Transverse colon (tissue), 4 donors: ENCODE results near the gene FIG4. TPM values are rescaled to one million over a fixed set of nuclear protein-coding genes. Genes with fewer than 3 reads are reported as not detected.
A peak's percentile ranks its signal among the peaks of the same experiment; 100 is the strongest.

Experiments used
- DNase-seq: peaks from one replicate; pipeline ENCODE4 v3.0.0-alpha.2; 2019
- H3K27ac ChIP-seq, 4 donors: fragments of 200-600 bp; sonication (generic); 2 replicates each; pipeline ENCODE4 v1.5.1; 2016 to 2018; ENCODE audit warnings: inconsistent platforms in 4 of 4
- H3K27me3 ChIP-seq: fragments of 200-600 bp; sonication (generic); 2 replicates; pipeline ENCODE4 v1.5.1; 2017; ENCODE audit warnings: inconsistent platforms
- H3K36me3 ChIP-seq, 4 donors: fragments of 200-600 bp; sonication (generic); 2 replicates each; pipeline ENCODE4 v1.5.1; 2017 to 2019; ENCODE audit warnings: inconsistent platforms in 4 of 4
- H3K4me1 ChIP-seq, 4 donors: fragments of 200-600 bp; sonication (generic); 2 replicates each; pipeline ENCODE4 v1.5.1; 2017 to 2020; ENCODE audit warnings: inconsistent platforms in 4 of 4
- H3K4me3 ChIP-seq, 4 donors: fragments of 200-600 bp; sonication (generic); 1 replicate in 1 of 4; 2 replicates in 3 of 4; pipeline versions ENCODE4 v1.5.1 to v1.6.1; 2017 to 2019; ENCODE audit warnings: inconsistent platforms in 4 of 4
- H3K9me3 ChIP-seq, 2 donors: fragments of 200-600 bp; sonication (generic); 2 replicates each; pipeline ENCODE4 v1.5.1; 2017 to 2019; ENCODE audit warnings: inconsistent platforms in 2 of 2
- EP300 ChIP-seq: sonication (generic); formaldehyde crosslinking; IDR thresholded peaks from one replicate; pipeline ENCODE4 v1.6.1; 2017; ENCODE audit warnings: antibody characterized with exemption, low read depth
- POLR2A ChIP-seq: fragments of 450-650 bp; IDR thresholded peaks from one replicate; pipeline ENCODE4 v1.6.1; 2016; ENCODE audit warnings: antibody characterized with exemption, mild to moderate bottlenecking, moderate library complexity
- POLR2AphosphoS5 ChIP-seq, 3 donors: sonication (generic); formaldehyde crosslinking; IDR thresholded peaks; one replicate each; pipeline ENCODE4 v1.6.1; 2016; ENCODE audit warnings: antibody characterized with exemption in 3 of 3
- WGBS, 2 donors: methylation state at CpG; one replicate each; pipeline ENCODE4 v1.1.5; 2018; ENCODE audit warnings: low coverage in 1 of 2; 5-methylcytosine and 5-hydroxymethylcytosine counted together
- in situ Hi-C, 4 donors: fragments of 200-750 bp; cut with MboI; loops; one replicate each; pipeline versions ENCODE4 v1.15.0 to v1.15.1; 2017; ENCODE audit warnings: low sequenced_read_pairs in 3 of 4, low pct_ligation_motif_present in 1 of 4, low pct_unique_long_range_greater_than_20kb in 1 of 4
- intact Hi-C: fragments of 100-400 bp; cut with DNase I; formaldehyde crosslinking; loops from one replicate; pipeline ENCODE4 v1.15.1; 2023; ENCODE audit warnings: low total_unique reads
- total RNA-seq, 4 donors: library from RNA; depleted of rRNA; stranded (reverse); fragments of >200 nt; gene quantifications; one replicate each; pipeline ENCODE4 v1.1.0, GENCODE V29; 2016
- TF ChIP-seq, protein P1 (sequence below), 5 experiments: fragments of 200-600 bp in 3 of 5; fragments of 450-650 bp in 2 of 5; sonication (generic) in 3 of 5; IDR thresholded peaks; 1 replicate in 2 of 5; 2 replicates in 3 of 5; pipeline ENCODE4 v1.5.1; 2016 to 2017; ENCODE audit warnings: antibody characterized with exemption in 5 of 5, inconsistent platforms in 3 of 5, mild to moderate bottlenecking in 2 of 5, moderate library complexity in 1 of 5

The FIG4 gene
- total RNA-seq, 4 donors from 2014 or later: 3.7 to 21.6 (median 15.2) TPM

DNA sequence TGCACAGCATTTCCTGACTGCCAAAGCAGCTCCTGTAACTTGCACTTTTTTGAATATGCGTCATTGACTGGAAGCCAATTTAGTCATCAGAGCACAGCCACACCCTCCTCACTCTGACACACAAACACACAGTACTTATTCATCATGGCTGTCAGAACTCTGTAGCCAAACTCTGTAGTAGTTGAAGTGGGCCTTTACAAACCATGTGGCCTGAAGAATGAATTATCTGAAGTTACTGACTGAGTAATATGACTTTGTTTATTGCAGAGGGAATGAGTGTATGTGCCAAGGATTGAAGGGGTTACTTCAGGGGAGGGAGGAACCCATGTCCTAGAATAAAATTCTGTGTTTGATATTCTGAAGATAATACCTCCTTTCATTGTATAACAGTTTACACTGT lies 102.7 kb downstream of the FIG4 start:
- Histone ChIP-seq H3K27ac (peak overlapping the region; percentile 43 to 67 (median 50)), H3K4me3 (no peak overlapping the region), H3K27me3 (no peaks in the 10 kb centered on the region), H3K36me3 (peaks cover 0 to 6% (median 0%) of the 10 kb centered on the region in 4 donors), H3K9me3 (no peaks in the 10 kb centered on the region), H3K4me1 (peaks cover 0 to 18% (median 5%) of the 10 kb centered on the region in 4 donors)
- in situ Hi-C loops: no loop called here
- TF ChIP-seq EP300 (no peak), POLR2AphosphoS5 (IDR thresholded peaks at IDR 0.05) (peak in 1 of 3 donors; percentile 54)
- intact Hi-C loops: no loop called here
- peak; percentile 33 for DNase-seq
- WGBS, 2 donors: 10 to 36% methylated on average over 1 of the region's 1 CpG

- 50 to 64% methylated on average over 2 to 6 of the region's 6 CpGs for WGBS, 2 donors
- TF ChIP-seq, protein P1, sequence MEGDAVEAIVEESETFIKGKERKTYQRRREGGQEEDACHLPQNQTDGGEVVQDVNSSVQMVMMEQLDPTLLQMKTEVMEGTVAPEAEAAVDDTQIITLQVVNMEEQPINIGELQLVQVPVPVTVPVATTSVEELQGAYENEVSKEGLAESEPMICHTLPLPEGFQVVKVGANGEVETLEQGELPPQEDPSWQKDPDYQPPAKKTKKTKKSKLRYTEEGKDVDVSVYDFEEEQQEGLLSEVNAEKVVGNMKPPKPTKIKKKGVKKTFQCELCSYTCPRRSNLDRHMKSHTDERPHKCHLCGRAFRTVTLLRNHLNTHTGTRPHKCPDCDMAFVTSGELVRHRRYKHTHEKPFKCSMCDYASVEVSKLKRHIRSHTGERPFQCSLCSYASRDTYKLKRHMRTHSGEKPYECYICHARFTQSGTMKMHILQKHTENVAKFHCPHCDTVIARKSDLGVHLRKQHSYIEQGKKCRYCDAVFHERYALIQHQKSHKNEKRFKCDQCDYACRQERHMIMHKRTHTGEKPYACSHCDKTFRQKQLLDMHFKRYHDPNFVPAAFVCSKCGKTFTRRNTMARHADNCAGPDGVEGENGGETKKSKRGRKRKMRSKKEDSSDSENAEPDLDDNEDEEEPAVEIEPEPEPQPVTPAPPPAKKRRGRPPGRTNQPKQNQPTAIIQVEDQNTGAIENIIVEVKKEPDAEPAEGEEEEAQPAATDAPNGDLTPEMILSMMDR (IDR thresholded peaks at IDR 0.05): no peak
- no peak for TF ChIP-seq POLR2A
- no peak for TF ChIP-seq EP300
- TF ChIP-seq POLR2AphosphoS5 (IDR thresholded peaks at IDR 0.05): no peak
- in situ Hi-C loops (no loop called here), intact Hi-C loops (no loop called here)
- no peak overlapping the region for H3K4me3 ChIP-seq
- H3K27me3 ChIP-seq: no peaks in the 10 kb centered on the region
- H3K4me1 ChIP-seq: peaks cover 0 to 18% (median 5%) of the 10 kb centered on the region in 4 donors
- no peak for DNase-seq
- H3K27ac ChIP-seq: peak overlapping the region; percentile 37 to 67 (median 49)
- peaks cover 0 to 6% (median 0%) of the 10 kb centered on the region in 4 donors for H3K36me3 ChIP-seq
- no peaks in the 10 kb centered on the region for H3K9me3 ChIP-seq
Observed at GRCh38 chr6:109794201-109794923, 103.3 kb downstream of the FIG4 start.

GRCh38 chr6:109795994-109796555 lies 105.0 kb downstream of the FIG4 start:
- H3K4me3 ChIP-seq: no peak overlapping the region
- no peak for TF ChIP-seq POLR2AphosphoS5 (IDR thresholded peaks at IDR 0.05)
- TF ChIP-seq EP300: no peak
- TF ChIP-seq, protein P1 (IDR thresholded peaks at IDR 0.05): no peak
- no peak for TF ChIP-seq POLR2A
- H3K9me3 ChIP-seq: no peaks in the 10 kb centered on the region
- H3K4me1 ChIP-seq: peaks cover 0 to 18% (median 5%) of the 10 kb centered on the region in 4 donors
- in situ Hi-C loops: no loop called here
- H3K36me3 ChIP-seq: peaks cover 0 to 3% (median 0%) of the 10 kb centered on the region in 4 donors
- intact Hi-C loops: no loop called here
- DNase-seq: no peak
- H3K27me3 ChIP-seq: no peaks in the 10 kb centered on the region
- H3K27ac ChIP-seq: no peak overlapping the region
- 87 to 100% methylated on average over 3 to 4 of the region's 4 CpGs for WGBS, 2 donors

- WGBS, 2 donors: 93 to 94% methylated on average over 5 of the region's 5 CpGs
- in situ Hi-C loops: no loop called here
- no peak for TF ChIP-seq EP300
- TF ChIP-seq POLR2AphosphoS5 (IDR thresholded peaks at IDR 0.05): no peak
- TF ChIP-seq POLR2A: no peak
- TF ChIP-seq, protein P1 (IDR thresholded peaks at IDR 0.05): no peak
Observed at GRCh38 chr6:109799129-109799528, 108.0 kb downstream of the FIG4 start.

More at GRCh38 chr6:109799129-109799528, 108.0 kb downstream of the FIG4 start:
- Histone ChIP-seq H3K27me3 (no peaks in the 10 kb centered on the region), H3K4me1 (peaks cover 0 to 6% (median 4%) of the 10 kb centered on the region in 4 donors), H3K9me3 (no peaks in the 10 kb centered on the region), H3K27ac (no peak overlapping the region), H3K4me3 (no peak overlapping the region), H3K36me3 (no peaks in the 10 kb centered on the region)
- no peak for DNase-seq
- intact Hi-C loops: no loop called here
